Endothelial cell of umbilical vein (primary cell): Measurements from ENCODE around the gene VPS35L. TPM values are rescaled to one million over a fixed set of nuclear protein-coding genes. Genes with fewer than 3 reads are reported as not detected.

Source experiments
- BruUV-seq: library from RNA; stranded (reverse); fragments of 400-500 nt; replicated peaks from 2 replicates; lab custom pipeline; 2021; lab: Mats Ljungman, UMichigan
- CTCF ChIA-PET: fragments of 300-600, 350-600 bp; sonication (Branson Sonifier 250); formaldehyde crosslinking; loops from one replicate; lab custom pipeline; 2021; ENCODE audit warnings: antibody characterized with exemption, inconsistent platforms; lab: Charles Lee
- POLR2A ChIA-PET: fragments of 300-600, 350-600 bp; sonication (Branson Sonifier 250); formaldehyde crosslinking; loops from one replicate; lab custom pipeline; 2021; ENCODE audit warnings: antibody characterized with exemption, inconsistent platforms; lab: Charles Lee
- DNase-seq: peaks from one replicate; pipeline ENCODE4 v3.0.0-alpha.2; 2011; ENCODE audit warnings: low read depth, low spot score
- FAIRE-seq: peaks from 2 replicates; lab custom pipeline; 2011; peaks lifted over from hg19 to GRCh38; lab: Jason Lieb, UNC
- H2AFZ ChIP-seq: 2 replicates; pipeline ENCODE4 v1.6.0; 2012; ENCODE audit warnings: low read depth, low read length, control low read depth, inconsistent platforms
- H3K27ac ChIP-seq: 2 replicates; pipeline ENCODE4 v1.5.1; 2011; ENCODE audit warnings: low read depth, mild to moderate bottlenecking, control low read depth, low read length, moderate library complexity; ENCODE audit not compliant: insufficient read depth
- H3K27me3 ChIP-seq, 2 experiments: 2 replicates each; pipeline versions ENCODE4 v1.6.0 to v1.6.1; 2011; ENCODE audit warnings: low read length in 2 of 2, mixed read lengths in 1 of 2; ENCODE audit not compliant: control insufficient read depth in 2 of 2, insufficient read depth in 2 of 2
- H3K36me3 ChIP-seq, 2 experiments: 2 replicates in 1 of 2; 3 replicates in 1 of 2; pipeline ENCODE4 v1.5.1; 2011; ENCODE audit warnings: low read length in 2 of 2, mild to moderate bottlenecking in 1 of 2, moderate library complexity in 1 of 2; ENCODE audit not compliant: control insufficient read depth in 2 of 2, insufficient read depth in 2 of 2; ENCODE audit errors: extremely low read depth in 1 of 2
- H3K4me1 ChIP-seq: 3 replicates; pipeline ENCODE4 v1.5.1; 2011; ENCODE audit warnings: mild to moderate bottlenecking, low read length; ENCODE audit not compliant: control insufficient read depth, insufficient read depth; ENCODE audit errors: extremely low read depth
- H3K4me2 ChIP-seq: 2 replicates; pipeline ENCODE4 v1.6.1; 2011; ENCODE audit warnings: low read length, control low read depth, mixed read lengths; ENCODE audit not compliant: insufficient read depth
- H3K4me3 ChIP-seq, 3 experiments: fragments of 200-600 bp in 1 of 3; sonication (generic), shearing (Covaris generic) in 1 of 3; replicated peaks in 1 of 3; 2 replicates each; pipeline ENCODE4 v1.5.1; 2011 to 2016; ENCODE audit warnings: control low read depth in 3 of 3, low read length in 3 of 3, mild to moderate bottlenecking in 2 of 3, inconsistent platforms in 1 of 3, low read depth in 1 of 3, moderate library complexity in 1 of 3; ENCODE audit not compliant: insufficient read depth in 1 of 3
- H3K79me2 ChIP-seq: 2 replicates; pipeline ENCODE4 v1.6.0; 2012; ENCODE audit warnings: low read length, inconsistent platforms; ENCODE audit not compliant: control insufficient read depth, insufficient read depth
- H3K9ac ChIP-seq: replicated peaks from 2 replicates; pipeline ENCODE3; 2011; ENCODE audit warnings: low read length, control low read depth; ENCODE audit not compliant: insufficient read depth; ENCODE audit errors: extremely low read depth
- H3K9me1 ChIP-seq: replicated peaks from 3 replicates; pipeline ENCODE4 v1.6.0; 2011; ENCODE audit warnings: mild to moderate bottlenecking, low read length; ENCODE audit not compliant: control insufficient read depth, insufficient read depth; ENCODE audit errors: extremely low read depth
- H3K9me3 ChIP-seq: replicated peaks from 2 replicates; pipeline ENCODE4 v1.5.1; 2012; ENCODE audit warnings: low read length, inconsistent platforms; ENCODE audit not compliant: control insufficient read depth, insufficient read depth
- H4K20me1 ChIP-seq: replicated peaks from 2 replicates; pipeline ENCODE3; 2011; ENCODE audit warnings: mild to moderate bottlenecking, low read length; ENCODE audit not compliant: control insufficient read depth, insufficient read depth; ENCODE audit errors: extremely low read depth
- CTCF ChIP-seq, 2 donors: IDR thresholded peaks; 1 replicate in 1 of 2; 2 replicates in 1 of 2; pipeline ENCODE4 v1.5.1; 2011; ENCODE audit warnings: low read length in 2 of 2, mild to moderate bottlenecking in 2 of 2, moderate library complexity in 2 of 2, control low read depth in 1 of 2, inconsistent platforms in 1 of 2, low read depth in 1 of 2; ENCODE audit not compliant: insufficient read depth in 1 of 2; ENCODE audit errors: extremely low read depth in 1 of 2
- EZH2 ChIP-seq: IDR thresholded peaks from 2 replicates; pipeline ENCODE4 v1.6.1; 2012; ENCODE audit warnings: borderline replicate concordance, low read depth, mild to moderate bottlenecking, moderate library complexity, low read length, inconsistent platforms; ENCODE audit not compliant: severe bottlenecking
- GATA2 ChIP-seq: IDR thresholded peaks from 2 replicates; pipeline ENCODE4 v1.7.0; 2011; ENCODE audit warnings: low read depth, mild to moderate bottlenecking, moderate library complexity, mixed read lengths, low read length; ENCODE audit not compliant: insufficient read length, insufficient read depth
- JUN ChIP-seq: IDR thresholded peaks from 2 replicates; pipeline ENCODE4 v1.6.1; 2011; ENCODE audit warnings: borderline replicate concordance, low read depth; ENCODE audit not compliant: insufficient read length, insufficient read depth
- MYC ChIP-seq: IDR thresholded peaks from one replicate; pipeline ENCODE4 v1.6.1; 2011; ENCODE audit warnings: mild to moderate bottlenecking, low read depth, low read length
- dilution Hi-C: fragments of 300-500 bp; cut with MboI; formaldehyde crosslinking; loops from one replicate; pipeline ENCODE4 v1.15.0; 2019; ENCODE audit warnings: low sequenced_read_pairs; ENCODE audit not compliant: extremely low pct_ligation_motif_present
- intact Hi-C: fragments of 100-400 bp; cut with micrococcal nuclease; formaldehyde crosslinking; loops from one replicate; pipeline ENCODE4 v1.10.0; 2022
- polyA plus RNA-seq, 4 experiments: library from polyadenylated mRNA; depleted of rRNA in 3 of 4; stranded (reverse) in 3 of 4; unstranded in 1 of 4; fragments of >200 nt; gene quantifications; 2 replicates each; pipeline versions ENCODE4 v1.2.1 to v1.2.3, GENCODE V29; 2011 to 2012; ENCODE audit warnings: missing spikeins in 1 of 4
- total RNA-seq: library from RNA; stranded (reverse); gene quantifications from 2 replicates; pipeline ENCODE4 v1.2.3, GENCODE V29; 2021
- TF ChIP-seq, protein P1 (sequence below): IDR thresholded peaks from 2 replicates; pipeline ENCODE4 v1.6.1; 2011; ENCODE audit not compliant: insufficient read depth, insufficient read length

VPS35L gene
- total and polyA plus RNA-seq, 2 donors (not counting 3 experiments of a cell fraction or from before 2014, with no cell fraction given) = 49.1 to 91.1 TPM

DNA sequence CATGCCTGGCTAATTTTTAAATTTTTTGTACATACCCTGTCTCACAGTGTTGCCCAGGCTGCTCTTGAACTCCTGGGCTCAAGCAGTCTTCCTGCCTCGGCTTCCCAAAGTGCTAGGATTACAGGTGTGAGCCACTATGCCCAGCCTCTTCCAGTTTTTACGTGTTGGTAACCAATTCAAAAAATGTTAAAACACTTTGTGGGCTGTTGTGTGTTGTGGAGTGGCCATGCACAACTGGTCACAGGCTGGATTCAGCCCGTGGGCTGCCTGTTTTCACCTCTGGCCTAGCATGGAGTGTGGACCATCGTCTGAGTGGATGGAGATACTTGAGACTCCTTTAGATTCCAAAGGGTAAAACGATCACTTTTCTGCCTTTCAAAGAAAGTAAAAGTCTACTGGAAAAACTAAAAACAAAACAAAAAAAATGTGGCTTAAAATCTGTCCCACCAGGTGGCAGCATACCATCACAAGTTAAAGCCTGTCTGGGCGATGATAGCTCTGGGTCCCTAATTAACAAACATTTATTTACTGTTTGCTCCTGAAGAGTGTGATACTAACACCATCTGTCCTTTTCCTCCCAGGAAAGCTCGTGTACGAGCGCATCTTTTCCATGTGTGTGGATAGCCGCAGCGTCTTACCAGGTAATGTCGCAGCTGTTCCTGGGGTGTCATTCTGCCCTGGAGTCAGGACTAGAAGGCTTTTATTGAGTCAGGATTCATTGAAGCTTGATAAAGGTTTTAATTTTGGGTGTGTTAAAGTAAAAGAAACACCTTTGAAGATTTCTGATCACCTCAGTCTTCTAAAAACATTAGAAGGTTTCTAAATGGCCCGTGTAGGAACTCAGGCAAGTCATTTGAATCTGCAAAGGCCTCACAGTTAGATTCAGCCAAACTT is 45.8 kb downstream of the VPS35L start:
- no peak overlapping the region for H3K4me3 ChIP-seq
- H3K27ac ChIP-seq = no peak overlapping the region
- H3K4me2 ChIP-seq = no peak overlapping the region
- H3K27me3 ChIP-seq = no peaks in the 10 kb centered on the region
- FAIRE-seq = peak; percentile 82
- no peaks in the 10 kb centered on the region for H4K20me1 ChIP-seq
- no TSS peak for BruUV-seq
- peak; percentile 60 for DNase-seq
- dilution Hi-C loops = no loop called here
- peaks cover 0 to 4% of the 10 kb centered on the region in 2 experiments for H3K36me3 ChIP-seq
- TF ChIP-seq CTCF (IDR thresholded peaks at IDR 0.05; ENCODE audit: extremely low read depth in 1 of 2, insufficient read depth in 1 of 2, low read depth in 1 of 2, low read length in 2 of 2) (peak; percentile 41 to 49), EZH2 (no peak), JUN (no peak), MYC (no peak), GATA2 (no peak)
- TF ChIP-seq, protein P1, sequence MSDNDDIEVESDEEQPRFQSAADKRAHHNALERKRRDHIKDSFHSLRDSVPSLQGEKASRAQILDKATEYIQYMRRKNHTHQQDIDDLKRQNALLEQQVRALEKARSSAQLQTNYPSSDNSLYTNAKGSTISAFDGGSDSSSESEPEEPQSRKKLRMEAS = no peak
- ChIA-PET POLR2A (interaction anchor here (1.0 kb wide), 1 partner anchor 285 kb away, joined by 4 read pairs; no protein-coding TSS in a partner anchor), CTCF (interaction anchor here (0.5 to 13.1 kb wide), 51 partner anchors 8 to 785 kb away, joined by 3 to 251 read pairs (median 4); partner anchors contain the start of genes GPRC5B and VPS35L)
- no peaks in the 10 kb centered on the region for H3K9me3 ChIP-seq
- H2AFZ ChIP-seq = no peak overlapping the region
- H3K4me1 ChIP-seq = peaks cover 5% of the 10 kb centered on the region
- no peaks in the 10 kb centered on the region for H3K9me1 ChIP-seq
- no peak overlapping the region for H3K9ac ChIP-seq
- intact Hi-C loops = loop anchor here (1.0 to 10.0 kb wide), 4 partner anchors 43 to 285 kb away; partner anchors contain the start of genes IQCK and KNOP1
- H3K79me2 ChIP-seq = no peaks in the 10 kb centered on the region
